Effector memory CD4-positive, alpha-beta T cell (primary cell): ENCODE measurements around the gene DHX29.

ENCODE experiments used
- DNase-seq, 3 donors: peaks; one replicate each; pipeline ENCODE4 v3.0.0-alpha.2; 2020
- H3K27ac ChIP-seq: 2 replicates; pipeline ENCODE4 v1.7.0; 2013; ENCODE audit warnings: mild to moderate bottlenecking, low read length, moderate library complexity; ENCODE audit not compliant: insufficient read depth, poor library complexity, severe bottlenecking
- H3K27me3 ChIP-seq: replicated peaks from 2 replicates; pipeline ENCODE4 v1.7.0; 2013; ENCODE audit warnings: mild to moderate bottlenecking, low read length; ENCODE audit not compliant: insufficient read depth, control insufficient read depth, poor library complexity, severe bottlenecking
- H3K36me3 ChIP-seq: 2 replicates; pipeline ENCODE4 v1.7.0; 2013; ENCODE audit warnings: mild to moderate bottlenecking, low read length, moderate library complexity; ENCODE audit not compliant: control insufficient read depth, insufficient read depth
- H3K4me1 ChIP-seq: 2 replicates; pipeline ENCODE4 v1.7.0; 2013; ENCODE audit warnings: low read length, mild to moderate bottlenecking; ENCODE audit not compliant: control insufficient read depth, insufficient read depth, poor library complexity, severe bottlenecking
- H3K4me3 ChIP-seq: 2 replicates; pipeline ENCODE4 v1.7.0; 2013; ENCODE audit warnings: low read length, low read depth, mild to moderate bottlenecking; ENCODE audit not compliant: insufficient read depth, poor library complexity, severe bottlenecking
- H3K9me3 ChIP-seq: 2 replicates; pipeline ENCODE4 v1.7.0; 2013; ENCODE audit warnings: mild to moderate bottlenecking, low read length, moderate library complexity; ENCODE audit not compliant: control insufficient read depth

Gene DHX29

DNA sequence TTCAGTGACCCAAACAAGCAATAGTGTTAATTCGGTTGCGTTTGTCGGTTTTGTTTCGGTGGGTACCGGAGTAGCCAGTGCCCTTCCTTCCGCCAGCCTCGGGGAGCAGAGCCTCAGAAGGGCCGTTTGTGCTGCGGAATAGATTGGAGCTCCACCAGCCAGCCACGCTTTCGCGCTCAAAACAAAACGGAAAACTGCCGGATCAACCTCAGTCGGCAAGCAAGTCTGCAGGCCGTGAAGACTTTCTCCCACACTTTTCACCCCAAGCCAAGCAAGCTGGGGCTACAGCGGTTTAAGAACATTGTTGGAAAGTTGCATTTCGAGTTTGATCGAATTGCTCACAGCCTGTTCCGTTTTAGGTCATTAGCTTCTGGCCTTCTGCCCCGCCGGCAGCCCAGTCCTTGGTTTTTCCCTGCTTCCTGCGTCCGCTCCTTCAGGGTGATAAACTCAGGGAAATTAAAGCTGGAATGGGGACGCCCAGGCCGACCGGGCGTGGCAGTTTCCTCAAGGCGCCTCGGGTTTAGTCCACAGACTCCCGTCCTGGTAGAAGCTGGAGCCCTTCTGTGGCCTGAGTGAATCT is 73.3 kb downstream of the DHX29 start:
- H3K36me3 ChIP-seq, result no peaks in the 10 kb centered on the region
- peaks cover 30% of the 10 kb centered on the region for H3K4me1 ChIP-seq
- H3K27me3 ChIP-seq, result peaks cover 48% of the 10 kb centered on the region
- H3K27ac ChIP-seq, result no peak overlapping the region
- H3K4me3 ChIP-seq, result peak overlapping the region; percentile 63
- no peaks in the 10 kb centered on the region for H3K9me3 ChIP-seq
- no peak for DNase-seq

DNA sequence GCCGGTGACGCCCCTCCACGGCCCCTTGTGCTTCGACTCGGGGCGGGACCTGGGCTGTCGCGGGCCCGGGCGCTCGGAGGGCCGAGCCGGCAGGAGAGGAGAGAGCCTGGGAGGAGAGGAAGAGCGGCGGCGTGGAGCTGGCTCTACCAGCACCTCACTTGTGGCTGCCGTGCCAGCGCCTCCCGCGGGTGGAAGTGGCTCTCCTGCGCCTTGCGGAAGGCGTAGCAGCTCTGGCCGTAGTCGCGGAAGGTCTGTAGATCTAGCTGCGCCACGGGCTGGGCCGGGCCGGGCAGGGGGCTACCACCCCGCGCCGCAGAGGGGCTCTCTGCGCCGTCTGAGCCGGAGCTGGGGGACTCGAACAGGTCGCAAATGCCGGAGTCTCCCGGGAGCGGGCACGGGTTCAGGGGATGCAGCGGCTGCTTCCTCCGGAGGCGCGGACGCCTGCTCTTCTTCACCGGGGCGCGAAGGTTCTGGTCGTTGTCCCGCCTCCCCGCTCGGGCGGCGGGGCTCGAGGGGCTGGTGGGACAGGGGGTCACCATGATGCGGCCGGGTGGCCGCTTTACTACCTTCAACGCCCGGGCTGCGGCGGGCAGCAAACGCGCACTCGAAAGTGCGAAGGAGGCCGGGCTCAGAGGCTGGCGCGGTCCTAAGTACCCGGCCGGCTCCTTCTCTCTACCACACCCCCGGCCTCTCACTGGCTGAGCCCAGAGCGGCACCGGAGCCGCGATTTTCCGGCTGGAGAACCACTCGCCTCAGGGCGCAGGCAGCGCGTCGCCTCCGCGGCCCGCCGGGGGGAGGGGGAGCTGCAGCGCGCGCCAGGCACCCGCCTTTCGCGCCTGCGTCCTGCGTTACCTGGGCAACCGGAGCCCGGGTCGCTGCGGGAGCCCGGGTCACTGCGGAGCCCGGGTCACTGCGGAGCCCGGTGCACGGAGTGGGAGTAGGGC is 74.2 kb downstream of the DHX29 start, which contains the start of gene CCNO:
Gene CCNO (minus strand): TSS at position 624 of the 944 bp plus-strand sequence. CDS start 85 bp downstream, at position 539.
- H3K4me3 ChIP-seq, result peak within 1 kb of the TSS; percentile 63
- H3K9me3 ChIP-seq, result no peaks in the 10 kb centered on the region
- H3K27ac ChIP-seq, result no peak within 1 kb of the TSS
- DNase-seq, result peak; percentile 26 to 42 (median 38)
- no peaks in the 10 kb centered on the region for H3K36me3 ChIP-seq
- H3K4me1 ChIP-seq, result peaks cover 30% of the 10 kb centered on the region
- peaks cover 55% of the 10 kb centered on the region for H3K27me3 ChIP-seq

DNA sequence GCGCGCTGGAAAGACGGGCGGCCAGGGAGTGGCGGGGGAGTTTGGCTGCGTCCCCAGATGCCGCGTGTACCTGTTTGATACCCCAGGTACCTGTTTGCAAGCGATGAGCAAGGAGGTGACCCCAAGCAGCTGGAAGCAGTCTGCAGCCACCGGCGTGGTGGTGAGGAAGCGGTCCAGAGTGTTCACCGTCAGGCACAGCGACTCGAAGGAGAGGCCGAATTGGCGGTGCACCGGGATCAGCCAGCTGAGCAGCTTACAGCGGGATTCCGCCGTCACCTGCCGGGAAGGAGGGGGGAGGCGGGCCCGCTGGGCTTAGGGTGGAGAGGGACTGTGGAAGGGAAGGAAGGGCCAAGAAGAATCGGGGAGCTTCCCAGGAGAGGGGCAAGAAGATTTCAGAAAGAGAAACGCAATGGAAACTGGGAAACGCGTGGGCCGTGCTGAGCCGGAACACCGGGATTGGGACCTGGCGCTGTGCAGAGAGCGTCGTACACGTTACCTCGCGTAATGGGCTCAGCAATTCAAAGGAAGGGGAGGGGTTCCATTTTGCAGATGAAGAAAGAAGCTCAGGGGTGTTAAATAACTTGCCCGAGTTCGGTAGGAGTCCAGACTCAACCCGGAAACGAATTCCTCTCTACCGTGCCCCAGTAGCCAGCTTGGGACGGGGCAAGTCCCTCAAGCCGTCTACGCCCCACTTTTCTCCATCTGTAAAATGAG is 75.1 kb downstream of the DHX29 start:
- DNase-seq, result no peak
- Histone ChIP-seq H3K36me3 (no peaks in the 10 kb centered on the region), H3K9me3 (no peaks in the 10 kb centered on the region), H3K27me3 (peaks cover 62% of the 10 kb centered on the region), H3K4me3 (peak overlapping the region; percentile 63), H3K4me1 (peaks cover 36% of the 10 kb centered on the region), H3K27ac (no peak overlapping the region)

DNA sequence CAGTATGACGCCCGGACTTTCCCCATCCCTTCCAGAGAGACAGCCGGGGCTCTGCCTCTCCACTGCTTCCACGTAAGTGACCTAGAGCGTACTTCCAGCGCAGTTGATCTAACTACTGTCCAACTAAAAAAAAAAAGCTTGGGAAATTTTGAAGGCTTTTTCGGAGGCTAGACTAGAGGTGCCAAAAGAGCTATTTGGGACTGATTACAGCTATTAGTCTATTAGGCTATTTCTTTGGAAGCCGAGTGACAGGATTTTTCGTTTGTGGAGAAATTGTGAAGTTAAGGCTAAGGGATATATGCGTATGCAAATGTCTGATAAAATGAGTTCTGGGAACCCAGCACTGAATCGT is 75.6 kb downstream of the DHX29 start:
- peaks cover 65% of the 10 kb centered on the region for H3K27me3 ChIP-seq
- no peaks in the 10 kb centered on the region for H3K9me3 ChIP-seq
- H3K27ac ChIP-seq, result no peak overlapping the region
- no peaks in the 10 kb centered on the region for H3K36me3 ChIP-seq
- peak overlapping the region; percentile 63 for H3K4me3 ChIP-seq
- DNase-seq, result no peak
- peaks cover 41% of the 10 kb centered on the region for H3K4me1 ChIP-seq

DNA sequence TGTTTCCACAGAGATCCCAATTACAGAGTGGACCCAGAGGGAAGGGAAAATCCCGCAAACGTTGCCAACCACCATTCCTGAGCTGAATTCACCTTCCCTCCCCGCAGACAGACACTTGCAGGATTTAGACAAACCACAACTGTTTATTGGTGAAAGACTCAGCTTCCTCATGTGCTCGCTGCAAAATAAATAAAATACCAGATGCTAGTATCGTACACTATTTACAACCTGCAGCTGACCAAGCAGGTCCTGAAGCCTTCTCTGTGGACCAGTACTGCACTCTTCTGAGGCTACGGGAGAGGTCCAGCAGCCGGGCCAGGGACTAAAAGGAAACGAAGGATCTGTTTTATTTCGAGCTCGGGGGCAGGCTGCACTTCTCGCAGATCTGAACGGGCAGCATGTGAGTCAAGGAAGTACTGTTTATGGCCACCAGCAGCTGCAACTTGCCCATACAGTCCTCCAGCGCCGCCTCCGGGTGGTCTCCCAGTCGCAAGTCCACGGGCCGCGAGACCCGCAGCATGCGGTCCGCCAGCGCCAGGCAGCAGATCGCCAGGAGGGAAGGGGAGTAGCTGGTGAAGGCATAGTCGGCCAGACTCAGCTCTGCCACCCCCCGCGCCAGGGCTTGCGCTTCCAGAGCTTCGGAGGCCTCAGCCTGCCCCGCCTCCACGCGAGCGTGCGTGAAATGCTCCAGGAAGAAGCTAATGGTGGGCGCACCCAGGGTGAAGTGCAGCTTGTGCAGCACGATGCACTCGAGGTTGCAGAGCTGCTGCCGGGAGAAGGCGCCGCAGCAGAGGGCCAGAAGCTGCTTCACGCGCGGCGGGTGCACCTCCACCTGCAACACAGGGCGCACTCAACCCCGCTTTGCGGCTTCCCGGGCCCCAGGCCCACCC is 76.2 kb downstream of the DHX29 start:
- Histone ChIP-seq H3K27me3 (peaks cover 71% of the 10 kb centered on the region), H3K27ac (no peak overlapping the region), H3K9me3 (no peaks in the 10 kb centered on the region), H3K4me1 (peaks cover 47% of the 10 kb centered on the region), H3K4me3 (peak overlapping the region; percentile 63), H3K36me3 (no peaks in the 10 kb centered on the region)
- DNase-seq, result no peak

DNA sequence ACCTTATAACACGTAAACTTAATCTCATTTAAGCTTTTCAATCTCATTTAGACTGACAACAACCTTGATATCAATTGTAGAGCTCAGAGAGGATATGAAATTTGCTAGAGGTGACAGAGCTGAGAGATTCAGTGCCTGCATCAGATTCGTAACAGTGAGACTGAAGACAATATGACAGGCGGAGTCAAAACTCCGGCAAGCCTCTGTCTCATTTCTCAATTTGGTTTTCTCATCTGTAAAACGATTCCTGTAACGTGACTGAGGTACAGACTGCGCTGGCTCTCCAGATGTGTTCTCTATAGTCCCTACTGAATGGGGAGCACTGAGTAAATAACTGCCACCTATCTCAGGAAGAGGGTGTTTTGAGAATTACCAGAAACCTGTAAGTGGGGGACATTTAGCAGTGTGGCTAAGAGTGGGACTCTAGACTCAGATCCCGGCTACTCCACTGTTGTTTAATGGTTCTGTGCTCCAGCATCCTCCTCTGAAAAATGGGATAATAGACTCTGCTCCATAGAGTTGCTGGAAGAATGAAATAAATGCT is 77.3 kb downstream of the DHX29 start:
- H3K9me3 ChIP-seq, result no peaks in the 10 kb centered on the region
- H3K4me1 ChIP-seq, result peaks cover 48% of the 10 kb centered on the region
- H3K27ac ChIP-seq, result no peak overlapping the region
- H3K27me3 ChIP-seq, result peaks cover 82% of the 10 kb centered on the region
- DNase-seq, result no peak
- H3K4me3 ChIP-seq, result no peak overlapping the region
- H3K36me3 ChIP-seq, result no peaks in the 10 kb centered on the region

DNA sequence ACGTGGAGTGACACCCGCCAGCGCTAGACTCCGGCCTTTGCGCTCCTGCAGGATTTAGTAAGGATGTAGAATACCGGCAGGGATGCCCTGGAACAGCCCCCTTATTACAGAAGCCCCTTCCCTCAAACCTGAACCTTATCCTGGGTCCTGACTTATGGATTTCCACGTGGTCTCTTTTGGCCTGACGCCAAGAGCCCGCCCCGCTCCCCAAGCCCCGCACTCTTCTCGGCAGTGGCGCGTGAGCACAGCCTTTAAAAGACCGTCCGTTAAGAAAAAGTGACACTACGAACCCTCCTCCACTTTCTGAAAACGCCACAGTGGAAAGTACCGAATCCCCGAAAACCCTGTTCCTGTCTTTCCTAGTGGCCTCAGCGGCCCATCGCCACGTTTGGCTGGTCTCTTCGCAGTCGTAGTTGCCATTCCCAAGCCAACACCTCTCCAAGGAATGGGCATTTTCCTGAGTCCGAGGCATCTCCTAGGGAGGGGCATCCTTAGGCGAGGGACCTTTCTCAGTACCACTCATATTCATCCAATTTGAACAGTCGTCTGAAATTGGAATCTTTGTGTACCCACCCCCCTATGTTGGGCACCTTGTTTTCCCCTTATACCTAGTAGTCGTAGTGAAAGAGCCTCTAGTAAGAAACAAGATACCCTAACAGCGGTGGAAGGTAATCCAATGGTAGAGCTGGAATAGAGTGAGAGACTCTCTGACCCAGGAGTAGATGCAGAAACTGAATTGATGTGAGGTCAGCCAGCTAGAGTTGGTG is 79.6 kb downstream of the DHX29 start:
- H3K27ac ChIP-seq, result no peak overlapping the region
- no peak for DNase-seq
- peaks cover 45% of the 10 kb centered on the region for H3K4me1 ChIP-seq
- peak overlapping the region; percentile 48 for H3K4me3 ChIP-seq
- no peaks in the 10 kb centered on the region for H3K9me3 ChIP-seq
- no peaks in the 10 kb centered on the region for H3K36me3 ChIP-seq
- H3K27me3 ChIP-seq, result peaks cover 82% of the 10 kb centered on the region

DNA sequence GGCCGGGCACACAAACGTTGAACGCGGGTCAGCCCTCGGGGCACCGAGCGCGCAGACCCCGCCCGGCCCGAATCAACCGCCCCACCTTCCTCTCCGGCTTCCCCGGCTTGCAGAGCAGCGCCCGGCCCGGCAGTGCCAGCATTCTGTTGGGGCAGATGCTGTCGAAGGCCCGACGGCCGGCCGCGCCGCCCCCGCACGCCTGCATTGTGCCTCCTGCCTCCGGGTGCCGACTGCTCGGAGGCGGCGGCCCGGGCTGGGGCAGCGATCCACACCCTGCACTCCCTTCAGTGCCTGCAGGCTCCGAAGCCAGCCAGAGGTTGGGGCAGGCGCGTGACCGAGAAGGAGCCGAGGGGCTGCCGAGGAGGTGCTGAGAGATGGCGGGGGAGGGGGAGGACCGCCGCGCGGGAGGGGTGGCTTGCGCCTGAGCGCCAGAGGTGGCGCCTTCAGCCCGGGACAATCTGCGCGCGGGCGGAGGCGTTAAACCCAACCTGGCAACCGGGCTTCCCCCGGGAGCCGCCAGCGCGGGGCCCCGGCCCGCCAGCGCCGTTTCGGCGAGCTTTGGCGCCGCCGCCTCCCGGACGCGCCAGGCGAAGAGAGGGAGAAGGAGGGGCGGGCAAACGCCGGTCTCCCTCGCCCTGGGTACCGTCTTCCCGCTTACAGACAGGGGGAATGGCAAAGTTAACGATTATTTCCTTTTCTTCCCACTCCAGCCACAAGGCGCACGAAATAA is 80.4 kb downstream of the DHX29 start, which contains the start of gene MCIDAS:
Gene MCIDAS (minus strand): TSS at position 382 of the 730 bp plus-strand sequence. CDS start 177 bp downstream, at position 205.
- Histone ChIP-seq H3K9me3 (no peaks in the 10 kb centered on the region), H3K4me1 (peaks cover 37% of the 10 kb centered on the region), H3K36me3 (no peaks in the 10 kb centered on the region), H3K4me3 (peak within 1 kb of the TSS; percentile 48), H3K27me3 (peaks cover 82% of the 10 kb centered on the region), H3K27ac (no peak within 1 kb of the TSS)
- DNase-seq, result peak; percentile 17 to 28 (median 21)
